GM21423 (cell line): ENCODE data around the gene UBE2L3.
"Not testable (repeated sequence)": the region's sequence is repeated elsewhere in the genome, so short reads cannot be mapped to it uniquely, and the experiment has no call there.

ENCODE experiments used
- ATAC-seq: cut with Tn5 transposase; IDR thresholded peaks from one replicate; pipeline ENCODE4 v1.9.1; 2021; ENCODE audit warnings: mild to moderate bottlenecking, moderate library complexity; ENCODE audit not compliant: unreplicated experiment

UBE2L3 gene

GRCh38 chr22:21599053-21599893 lies 31.8 kb downstream of the UBE2L3 start:
- no peak for ATAC-seq

GRCh38 chr22:21602579-21602978 lies 35.1 kb downstream of the UBE2L3 start:
- ATAC-seq = no peak

GRCh38 chr22:21603973-21604372 lies 36.5 kb downstream of the UBE2L3 start:
- no peak for ATAC-seq

GRCh38 chr22:21605887-21606564 lies 38.5 kb downstream of the UBE2L3 start:
- no peak for ATAC-seq

- ATAC-seq = no peak
Measured at GRCh38 chr22:21606775-21607174, 39.3 kb downstream of the UBE2L3 start.

- ATAC-seq = not testable (repeated sequence)
Measured at GRCh38 chr22:21609556-21610157, 42.1 kb downstream of the UBE2L3 start.

DNA sequence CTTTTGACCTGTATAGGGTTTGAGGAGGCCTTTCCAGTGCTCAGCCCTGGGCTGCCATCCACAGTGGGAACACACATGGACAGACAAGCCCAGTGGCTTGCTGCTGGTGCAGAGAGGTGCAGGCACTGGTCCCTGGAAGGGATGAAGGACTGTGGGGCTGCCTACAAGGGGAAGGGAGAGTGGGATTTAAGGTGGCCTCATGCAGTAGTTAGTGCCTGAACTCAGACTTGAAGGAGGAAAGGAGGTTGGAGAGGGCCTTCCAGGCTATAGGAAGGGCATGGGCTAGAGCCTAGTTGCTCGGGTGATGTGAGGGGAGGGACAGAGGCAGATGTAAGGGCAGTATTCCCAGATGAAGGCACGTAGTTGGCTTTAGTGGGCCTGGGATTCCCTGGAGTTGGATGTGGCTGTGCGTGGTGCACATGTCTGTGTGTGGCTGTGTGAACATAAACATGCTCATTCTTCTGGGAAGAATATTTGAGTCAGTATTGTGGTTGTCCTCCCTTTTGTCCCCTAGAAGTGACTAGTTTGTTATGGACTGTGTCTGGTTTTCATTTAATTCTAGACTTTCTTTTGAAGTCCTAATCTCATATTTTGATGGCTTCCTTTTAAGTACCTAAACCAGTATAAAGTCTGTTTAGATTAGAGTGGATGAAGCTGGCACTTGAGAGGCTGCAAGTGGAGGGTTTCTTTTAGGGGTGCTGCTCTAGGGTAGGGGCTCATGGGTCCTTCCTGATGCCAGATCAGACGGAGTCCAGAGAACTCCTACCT lies 43.9 kb downstream of the UBE2L3 start:
- no peak for ATAC-seq

- ATAC-seq = no peak
Measured at GRCh38 chr22:21612858-21613257, 45.3 kb downstream of the UBE2L3 start.

DNA sequence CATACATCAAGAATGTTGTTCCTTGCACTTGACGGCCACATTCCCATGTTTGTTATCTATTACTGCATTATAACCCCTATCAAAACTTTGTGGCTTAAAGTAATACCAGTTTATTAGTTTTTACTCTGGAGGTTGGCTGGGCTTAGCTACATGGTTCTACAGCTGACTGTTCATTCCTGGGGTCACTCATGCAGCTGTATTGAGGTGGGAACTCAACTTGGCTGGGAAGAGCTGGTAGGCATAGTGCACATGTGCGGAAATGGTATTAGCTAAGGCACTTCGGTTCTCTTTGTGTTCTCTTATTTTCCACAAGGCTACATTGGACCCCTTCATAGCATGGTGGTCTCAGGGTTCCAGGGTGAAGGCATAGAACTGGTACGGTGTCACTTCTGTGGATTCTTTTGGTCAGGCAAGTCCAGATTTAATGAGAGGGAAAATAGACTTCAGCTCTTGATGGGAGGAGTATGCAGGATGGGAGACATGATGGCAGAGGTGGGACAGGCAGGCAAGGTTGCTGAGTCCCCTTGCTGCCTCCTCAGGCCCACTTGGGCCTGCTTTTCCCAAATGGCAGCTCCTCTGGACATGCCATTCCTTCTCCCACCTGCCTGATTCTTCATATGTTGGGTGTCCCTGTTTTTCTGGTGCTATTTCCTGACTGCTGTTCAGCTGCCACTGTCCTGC lies 46.2 kb downstream of the UBE2L3 start:
- ATAC-seq = no peak

GRCh38 chr22:21615731-21616130 lies 48.2 kb downstream of the UBE2L3 start:
- ATAC-seq = no peak

DNA sequence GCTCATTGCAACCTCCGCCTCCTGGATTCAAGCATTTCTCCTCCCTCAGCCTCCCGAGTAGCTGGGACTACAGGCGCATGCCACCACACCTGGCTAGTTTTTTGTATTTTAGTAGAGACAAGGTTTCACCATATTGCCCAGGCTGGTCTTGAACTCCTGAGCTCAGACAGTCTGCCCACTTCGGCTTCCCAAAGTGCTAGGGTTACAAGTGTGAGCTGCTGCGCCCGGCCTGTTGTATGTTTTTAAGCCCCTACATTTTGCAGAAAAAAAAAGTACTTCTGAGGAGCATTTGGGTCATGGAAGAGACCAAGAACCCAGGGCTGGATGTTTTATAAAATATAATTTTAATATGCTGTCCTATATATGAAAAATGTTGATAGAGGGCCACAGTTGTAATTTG lies 49.8 kb downstream of the UBE2L3 start:
- not testable (repeated sequence) for ATAC-seq

DNA sequence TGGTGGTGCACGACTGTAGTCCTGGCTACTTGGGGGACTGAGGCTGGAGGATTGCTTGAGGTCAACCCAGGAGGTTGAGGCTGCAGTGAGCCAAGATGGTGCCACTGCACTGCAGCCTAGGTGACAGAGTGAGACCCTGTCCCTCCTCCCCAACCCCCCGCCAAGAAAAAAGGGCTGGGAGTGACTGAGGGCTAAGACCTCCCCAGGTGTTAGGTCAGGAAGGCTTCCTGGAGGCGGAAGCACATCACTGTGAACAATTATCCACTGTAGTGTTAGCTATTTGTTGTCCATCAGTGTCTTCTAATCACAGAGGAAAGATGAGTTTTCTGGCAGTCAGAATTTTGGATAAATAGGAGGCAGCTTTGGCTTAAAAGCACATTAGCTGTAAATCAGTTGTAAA lies 53.5 kb downstream of the UBE2L3 start:
- no peak for ATAC-seq

DNA sequence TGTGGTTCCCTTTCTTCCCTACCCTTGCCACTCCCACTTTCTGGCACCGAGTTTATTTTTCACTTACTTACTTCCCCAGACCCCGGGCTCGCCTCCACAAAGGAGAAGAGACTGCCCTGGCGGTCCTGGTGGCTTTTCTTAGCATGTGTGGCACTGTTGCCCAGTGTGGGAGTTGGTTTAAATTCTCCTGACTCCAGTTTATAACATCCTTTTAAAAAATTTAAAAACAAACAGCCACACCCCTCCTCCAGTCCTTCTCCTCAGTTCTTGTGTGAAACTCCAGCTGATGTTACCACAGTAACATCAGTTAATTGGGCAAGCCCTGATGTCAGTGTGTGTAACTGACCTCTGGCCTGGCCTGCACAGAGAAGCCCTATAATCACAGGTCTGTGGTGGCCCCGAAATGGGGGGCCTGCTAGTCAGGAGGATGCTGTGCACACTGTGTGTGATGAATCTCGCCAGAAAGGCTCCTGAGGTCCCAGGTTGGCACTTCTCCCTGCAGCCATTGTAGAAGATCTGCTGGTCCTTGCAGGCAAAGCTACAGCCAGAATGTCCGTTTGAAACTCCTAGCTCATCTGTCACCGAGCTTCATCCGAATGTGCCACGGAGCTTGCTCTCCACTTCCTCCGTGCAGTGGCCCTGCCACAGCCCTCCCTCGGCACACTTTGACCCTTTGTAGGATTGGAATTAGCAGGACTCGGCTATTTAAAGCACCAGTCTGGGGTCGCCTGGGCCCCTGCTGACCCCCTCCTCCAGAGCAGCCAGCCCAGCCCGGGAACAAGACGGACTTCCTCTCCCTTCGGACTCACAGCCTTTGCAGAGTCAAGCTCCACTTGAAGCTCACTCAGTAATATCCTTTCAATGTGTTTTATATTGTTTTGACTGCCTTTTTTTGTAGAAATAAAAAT lies 54.8 kb downstream of the UBE2L3 start:
- ATAC-seq = no peak

GRCh38 chr22:21622919-21623647 lies 55.6 kb downstream of the UBE2L3 start:
- ATAC-seq = no peak

- no peak for ATAC-seq
Measured at GRCh38 chr22:21623648-21623970, 56.1 kb downstream of the UBE2L3 start.

DNA sequence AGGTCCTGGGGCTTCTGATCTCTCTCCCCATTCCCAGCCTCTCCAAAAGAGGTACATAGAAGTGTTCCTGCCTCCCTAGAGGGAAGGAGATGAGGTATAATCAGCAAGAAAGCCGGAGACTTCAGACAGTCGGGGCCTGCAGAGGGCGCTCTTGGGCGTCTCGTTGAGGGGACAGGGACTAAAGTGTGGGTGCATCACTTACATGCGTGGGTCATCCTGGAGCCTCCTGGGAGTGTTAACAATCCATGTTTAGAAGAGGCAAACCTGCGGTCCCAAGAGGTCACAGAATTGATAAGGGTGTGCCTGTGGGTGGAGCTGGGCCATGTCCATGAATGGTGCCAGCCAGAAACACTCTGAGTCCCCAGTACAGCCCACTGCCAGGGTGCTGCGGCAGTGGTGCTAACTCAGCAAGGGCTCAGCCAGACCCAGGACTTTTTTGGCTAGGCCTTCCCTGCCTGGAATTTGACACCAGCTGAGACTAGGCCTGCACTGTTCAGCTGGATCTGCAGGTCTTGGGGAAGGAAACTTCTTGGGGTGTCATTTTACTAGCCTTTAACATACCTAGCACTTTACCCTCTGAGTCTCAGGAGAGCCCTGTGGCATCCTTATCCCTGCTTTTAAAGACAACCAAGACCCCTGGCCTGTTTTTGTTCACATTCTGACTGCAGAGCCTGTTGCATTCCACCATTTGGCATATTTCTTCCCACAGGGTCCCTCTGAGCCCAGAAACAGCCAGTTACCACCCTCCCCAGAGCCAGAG lies 56.8 kb downstream of the UBE2L3 start:
- no peak for ATAC-seq

DNA sequence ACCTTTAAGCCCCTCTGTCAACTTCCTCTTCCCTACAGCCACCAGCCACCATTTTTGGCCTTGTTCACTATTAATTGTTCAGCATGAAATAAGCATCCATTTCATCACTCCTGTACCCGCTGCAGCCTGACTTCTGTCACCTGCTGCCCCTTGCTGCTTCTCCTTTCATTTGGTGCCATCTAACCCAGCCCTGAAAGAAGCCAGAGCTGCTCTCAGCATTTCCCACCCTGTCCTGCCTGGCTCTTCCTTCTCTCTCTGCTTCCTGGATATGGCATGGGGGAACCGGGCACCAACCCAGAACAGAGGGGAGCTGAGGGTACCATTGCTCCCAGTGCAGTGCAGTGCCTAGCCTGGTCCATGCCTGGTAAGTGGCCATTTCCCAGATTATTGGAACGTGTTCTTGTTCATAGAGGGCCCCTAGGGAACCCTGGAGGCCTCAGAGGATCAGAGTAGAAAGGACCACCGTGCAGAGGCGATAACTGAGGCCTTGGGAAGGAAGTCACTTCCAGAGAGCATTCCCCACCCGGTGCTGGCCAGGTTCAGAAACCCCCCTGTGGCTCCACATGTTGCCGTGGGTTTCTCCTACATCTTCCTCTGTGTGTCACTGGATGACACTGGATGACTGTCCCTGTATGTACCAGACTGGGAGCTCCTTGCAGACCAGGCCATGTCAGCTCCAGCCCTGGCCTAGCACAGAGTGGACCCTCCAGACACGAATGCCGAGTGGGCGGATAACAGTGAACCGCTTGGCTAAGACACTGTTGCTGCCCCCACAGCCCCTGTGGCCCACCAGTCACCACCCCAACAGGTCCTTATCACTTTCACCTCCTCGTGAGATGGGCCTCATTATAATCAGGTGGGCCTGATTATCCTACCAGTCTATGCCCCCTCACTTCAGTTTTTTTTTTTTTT lies 57.6 kb downstream of the UBE2L3 start:
- no peak for ATAC-seq
